Thyroid gland (tissue), 4 donors: ENCODE data around the gene ZNF423.

ENCODE experiments used
- POLR2A ChIP-seq, 2 donors: fragments of 450-650 bp; IDR thresholded peaks; one replicate each; pipeline ENCODE4 v1.6.1; 2017; ENCODE audit warnings: antibody characterized with exemption in 2 of 2, mild to moderate bottlenecking in 2 of 2, moderate library complexity in 1 of 2
- TF ChIP-seq, protein P1 (sequence below), 6 experiments: fragments of 200-600 bp in 3 of 6; fragments of 450-650 bp in 3 of 6; sonication (generic) in 3 of 6; IDR thresholded peaks; one replicate each; pipeline ENCODE4 v1.5.1; 2016 to 2019; ENCODE audit warnings: antibody characterized with exemption in 6 of 6, mild to moderate bottlenecking in 2 of 6, inconsistent platforms in 1 of 6, moderate library complexity in 1 of 6

DNA sequence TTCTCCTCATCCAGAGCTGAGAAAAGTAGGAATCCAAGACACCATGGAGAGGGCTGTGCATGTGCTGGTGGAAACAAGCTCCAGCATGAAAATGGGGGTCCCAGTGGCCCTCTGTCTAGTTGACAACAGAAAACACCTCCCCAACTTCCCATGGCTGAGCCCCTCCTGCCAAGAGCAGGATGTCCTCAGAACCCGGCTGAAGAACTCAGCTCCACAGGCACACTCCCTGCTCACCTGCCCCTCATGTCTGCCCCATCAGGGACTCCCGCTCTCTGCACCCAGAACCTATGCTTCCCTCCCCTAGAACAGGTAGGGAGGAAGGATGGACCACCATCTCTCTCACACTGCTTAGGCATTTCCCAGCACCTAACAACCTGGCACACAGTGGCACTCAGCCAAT, 315.1 kb downstream of the ZNF423 start:
- TF ChIP-seq, protein P1, sequence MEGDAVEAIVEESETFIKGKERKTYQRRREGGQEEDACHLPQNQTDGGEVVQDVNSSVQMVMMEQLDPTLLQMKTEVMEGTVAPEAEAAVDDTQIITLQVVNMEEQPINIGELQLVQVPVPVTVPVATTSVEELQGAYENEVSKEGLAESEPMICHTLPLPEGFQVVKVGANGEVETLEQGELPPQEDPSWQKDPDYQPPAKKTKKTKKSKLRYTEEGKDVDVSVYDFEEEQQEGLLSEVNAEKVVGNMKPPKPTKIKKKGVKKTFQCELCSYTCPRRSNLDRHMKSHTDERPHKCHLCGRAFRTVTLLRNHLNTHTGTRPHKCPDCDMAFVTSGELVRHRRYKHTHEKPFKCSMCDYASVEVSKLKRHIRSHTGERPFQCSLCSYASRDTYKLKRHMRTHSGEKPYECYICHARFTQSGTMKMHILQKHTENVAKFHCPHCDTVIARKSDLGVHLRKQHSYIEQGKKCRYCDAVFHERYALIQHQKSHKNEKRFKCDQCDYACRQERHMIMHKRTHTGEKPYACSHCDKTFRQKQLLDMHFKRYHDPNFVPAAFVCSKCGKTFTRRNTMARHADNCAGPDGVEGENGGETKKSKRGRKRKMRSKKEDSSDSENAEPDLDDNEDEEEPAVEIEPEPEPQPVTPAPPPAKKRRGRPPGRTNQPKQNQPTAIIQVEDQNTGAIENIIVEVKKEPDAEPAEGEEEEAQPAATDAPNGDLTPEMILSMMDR (IDR thresholded peaks at IDR 0.05): no peak
- no peak for TF ChIP-seq POLR2A (IDR thresholded peaks at IDR 0.05)
